Dendritic cell treated with granulocyte-macrophage colony-stimulating factor and Interleukin-4, amounts not matched to agents 40 ng/mL and 50 ng/mL, for 4 days (primary cell): ENCODE measurements around the gene MIER1.
"Not testable (repeated sequence)": the region's sequence is repeated elsewhere in the genome, so short reads cannot be mapped to it uniquely, and the experiment has no call there.

ENCODE experiments used
- H3K27ac Mint-ChIP-seq: one replicate; pipeline ENCODE4 v1.8.0; 2022; ENCODE audit warnings: mild to moderate bottlenecking, mixed read lengths
- H3K27me3 Mint-ChIP-seq: one replicate; pipeline ENCODE4 v1.8.0; 2022; ENCODE audit warnings: mild to moderate bottlenecking, mixed read lengths
- H3K36me3 Mint-ChIP-seq: one replicate; pipeline ENCODE4 v1.8.0; 2022; ENCODE audit warnings: low read depth, mixed read lengths
- H3K4me1 Mint-ChIP-seq: one replicate; pipeline ENCODE4 v1.8.0; 2022; ENCODE audit warnings: low read depth, mixed read lengths
- H3K4me3 Mint-ChIP-seq: one replicate; pipeline ENCODE4 v1.8.0; 2022; ENCODE audit warnings: mild to moderate bottlenecking, moderate library complexity, mixed read lengths
- H3K9me3 Mint-ChIP-seq: one replicate; pipeline ENCODE4 v1.8.0; 2022; ENCODE audit warnings: mixed read lengths
- intact Hi-C: fragments of 100-400 bp; cut with micrococcal nuclease; formaldehyde crosslinking; loops from one replicate; pipeline ENCODE4 v1.15.0; 2022

Gene MIER1

DNA sequence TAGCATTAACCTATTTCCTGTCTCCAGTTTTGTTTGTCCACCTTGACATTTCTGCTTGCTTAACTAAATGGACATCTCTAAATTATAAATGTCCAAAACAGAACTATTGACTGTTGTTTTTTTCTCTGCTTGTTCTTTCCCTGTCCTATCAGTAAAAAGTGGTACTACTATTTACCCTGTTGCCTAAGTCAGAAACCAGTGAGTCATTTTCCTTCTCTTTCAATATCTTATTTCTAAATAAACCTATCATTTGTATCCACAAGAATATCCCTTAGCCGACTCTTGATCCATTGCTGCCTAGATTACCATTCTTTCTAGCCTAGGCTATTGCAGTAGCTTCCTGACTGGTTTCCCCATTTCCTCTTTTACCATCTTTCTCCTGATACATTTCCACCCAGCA is 22.5 kb downstream of the MIER1 start:
- peaks cover 26% of the 10 kb centered on the region for H3K4me1 Mint-ChIP-seq
- H3K9me3 Mint-ChIP-seq = no peaks in the 10 kb centered on the region
- no peak overlapping the region for H3K27ac Mint-ChIP-seq
- intact Hi-C loops = no loop called here
- H3K27me3 Mint-ChIP-seq = no peaks in the 10 kb centered on the region
- H3K36me3 Mint-ChIP-seq = peaks cover 71% of the 10 kb centered on the region
- H3K4me3 Mint-ChIP-seq = no peak overlapping the region

DNA sequence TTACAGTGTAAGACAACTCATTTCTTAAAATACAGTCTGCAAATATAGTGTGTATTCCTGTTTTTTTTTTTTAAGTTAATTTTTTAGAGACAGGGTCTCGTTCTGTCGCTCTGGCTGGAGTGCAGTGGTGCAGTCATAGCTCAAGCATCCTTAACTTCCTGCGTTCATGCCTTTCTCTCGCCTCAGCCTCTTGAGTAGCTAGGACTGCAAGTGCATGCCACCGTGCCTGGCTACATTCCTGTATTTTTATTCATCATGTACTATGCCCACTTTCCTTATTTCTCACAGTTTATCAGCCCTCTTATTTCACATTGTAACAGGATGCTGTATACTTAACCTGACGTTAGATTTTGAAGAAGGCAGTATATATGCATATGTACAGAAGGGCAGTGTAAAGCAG is 26.7 kb downstream of the MIER1 start:
- peaks cover 86% of the 10 kb centered on the region for H3K36me3 Mint-ChIP-seq
- no peak overlapping the region for H3K27ac Mint-ChIP-seq
- no peaks in the 10 kb centered on the region for H3K27me3 Mint-ChIP-seq
- intact Hi-C loops = no loop called here
- no peaks in the 10 kb centered on the region for H3K9me3 Mint-ChIP-seq
- H3K4me3 Mint-ChIP-seq = no peak overlapping the region
- H3K4me1 Mint-ChIP-seq = peaks cover 13% of the 10 kb centered on the region

DNA sequence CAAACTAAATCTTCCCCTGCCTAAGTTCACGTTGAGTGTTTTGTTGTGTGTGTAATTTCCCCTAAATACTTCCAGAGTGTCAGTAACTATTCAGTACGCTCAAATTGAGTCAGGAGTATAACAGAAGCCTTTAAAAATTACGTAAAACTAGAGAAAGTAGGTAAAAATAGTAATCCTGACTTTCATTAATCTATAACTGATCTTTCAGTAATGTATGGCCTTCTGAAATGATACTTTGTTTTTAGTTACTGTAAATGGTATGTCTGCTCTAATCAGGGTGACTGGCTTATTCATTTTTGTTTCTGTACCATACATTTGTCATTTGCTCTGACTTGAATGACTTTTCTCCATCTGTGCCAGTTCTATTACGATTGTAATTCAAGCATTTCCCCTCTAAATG is 29.4 kb downstream of the MIER1 start:
- Mint-ChIP-seq H3K27ac (no peak overlapping the region), H3K27me3 (no peaks in the 10 kb centered on the region), H3K4me3 (no peak overlapping the region), H3K36me3 (peaks cover 83% of the 10 kb centered on the region), H3K9me3 (no peaks in the 10 kb centered on the region), H3K4me1 (no peaks in the 10 kb centered on the region)
- intact Hi-C loops = no loop called here

DNA sequence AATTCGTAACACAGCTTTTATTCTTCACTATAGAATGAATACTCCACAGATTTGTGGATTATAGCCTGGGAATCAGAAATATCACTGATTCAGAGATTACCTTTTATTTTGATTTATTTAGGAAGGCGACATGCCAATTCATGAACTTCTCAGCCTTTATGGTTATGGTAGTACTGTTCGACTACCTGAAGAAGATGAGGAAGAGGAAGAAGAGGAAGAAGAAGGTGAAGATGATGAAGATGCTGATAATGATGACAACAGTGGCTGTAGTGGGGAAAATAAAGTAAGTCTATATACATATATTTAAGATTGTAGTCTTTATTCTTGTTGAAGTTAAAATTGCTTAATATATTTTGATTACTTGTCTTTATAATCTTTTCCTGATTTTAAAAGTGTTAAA is 33.1 kb downstream of the MIER1 start:
- no peaks in the 10 kb centered on the region for H3K27me3 Mint-ChIP-seq
- H3K27ac Mint-ChIP-seq = no peak overlapping the region
- H3K36me3 Mint-ChIP-seq = peaks cover 84% of the 10 kb centered on the region
- no peak overlapping the region for H3K4me3 Mint-ChIP-seq
- H3K9me3 Mint-ChIP-seq = no peaks in the 10 kb centered on the region
- intact Hi-C loops = no loop called here
- no peaks in the 10 kb centered on the region for H3K4me1 Mint-ChIP-seq

DNA sequence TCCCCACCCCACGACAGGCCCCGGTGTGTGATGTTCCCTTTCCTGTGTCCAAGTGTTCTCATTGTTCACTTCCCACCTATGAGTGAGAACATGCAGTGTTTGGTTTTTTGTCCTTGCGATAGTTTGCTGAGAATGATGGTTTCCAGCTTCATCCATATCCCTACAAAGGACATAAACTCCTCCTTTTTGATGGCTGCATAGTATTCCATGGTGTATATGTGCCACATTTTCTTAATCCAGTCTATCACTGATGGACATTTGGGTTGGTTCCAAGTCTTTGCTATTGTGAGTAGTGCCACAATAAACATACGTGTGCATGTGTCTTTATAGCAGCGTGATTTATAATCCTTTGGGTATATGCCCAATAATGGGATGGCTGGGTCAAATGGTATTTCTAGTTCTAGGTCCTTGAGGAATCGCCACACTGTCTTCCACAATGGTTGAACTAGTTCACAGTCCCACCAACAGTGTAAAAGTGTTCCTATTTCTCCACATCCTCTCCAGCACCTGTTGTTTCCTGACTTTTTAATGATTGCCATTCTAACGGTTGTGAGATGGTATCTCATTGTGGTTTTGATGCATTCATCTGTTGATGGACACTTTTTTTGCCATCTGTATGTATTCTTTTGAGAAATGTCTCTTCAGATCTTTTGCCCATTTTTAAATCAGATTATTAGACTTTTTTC is 41.5 kb downstream of the MIER1 start:
- intact Hi-C loops, H3K27ac Mint-ChIP-seq, H3K27me3 Mint-ChIP-seq, H3K4me1 Mint-ChIP-seq, H3K4me3 Mint-ChIP-seq, H3K9me3 Mint-ChIP-seq: not testable (repeated sequence)
- peaks cover 97% of the 10 kb centered on the region for H3K36me3 Mint-ChIP-seq

DNA sequence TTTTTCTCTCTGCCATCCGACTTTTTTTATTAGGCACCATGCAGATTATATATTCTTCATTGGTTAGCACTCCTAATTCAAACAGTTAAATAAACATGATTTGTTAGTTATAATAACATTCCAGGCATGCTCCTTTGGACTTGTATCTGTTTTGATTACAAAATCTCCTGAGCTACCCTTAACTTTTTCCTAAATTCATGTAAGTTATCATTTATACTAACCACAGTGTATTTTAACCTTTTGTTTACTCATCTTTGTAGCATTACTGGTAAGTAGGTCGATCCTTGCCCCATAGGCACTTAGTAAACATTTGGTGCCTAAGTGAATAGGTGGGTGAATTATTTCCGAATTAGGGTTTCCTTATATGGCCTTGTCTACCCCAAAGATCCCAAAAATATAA is 43.8 kb downstream of the MIER1 start:
- Mint-ChIP-seq H3K27me3 (no peaks in the 10 kb centered on the region), H3K4me1 (no peaks in the 10 kb centered on the region), H3K9me3 (no peaks in the 10 kb centered on the region), H3K36me3 (peaks cover 87% of the 10 kb centered on the region), H3K4me3 (no peak overlapping the region), H3K27ac (no peak overlapping the region)
- intact Hi-C loops = no loop called here

DNA sequence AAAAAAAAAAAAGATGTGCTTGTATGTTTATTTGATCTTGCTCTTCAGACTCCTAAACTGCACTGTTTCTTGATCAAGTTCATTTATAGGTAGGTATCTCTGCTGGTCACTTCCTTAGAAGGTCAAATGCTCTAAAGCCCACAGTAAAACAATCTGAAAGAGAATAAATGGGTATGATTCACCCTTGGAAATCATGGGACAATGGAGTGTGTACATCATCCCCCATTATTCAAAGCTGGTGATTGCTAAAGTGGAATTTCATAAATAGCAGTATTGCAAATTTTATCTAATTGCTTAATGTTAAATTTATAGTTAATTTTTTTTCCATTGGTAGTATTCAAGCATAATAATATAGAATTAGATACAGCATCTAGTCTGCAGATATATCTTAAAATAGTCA is 53.4 kb downstream of the MIER1 start:
- Mint-ChIP-seq H3K9me3 (no peaks in the 10 kb centered on the region), H3K27me3 (no peaks in the 10 kb centered on the region), H3K36me3 (peaks cover 69% of the 10 kb centered on the region), H3K27ac (no peak overlapping the region), H3K4me3 (no peak overlapping the region), H3K4me1 (no peaks in the 10 kb centered on the region)
- intact Hi-C loops = loop anchor here (10.0 kb wide), 1 partner anchor 213 kb away; no protein-coding TSS in a partner anchor

DNA sequence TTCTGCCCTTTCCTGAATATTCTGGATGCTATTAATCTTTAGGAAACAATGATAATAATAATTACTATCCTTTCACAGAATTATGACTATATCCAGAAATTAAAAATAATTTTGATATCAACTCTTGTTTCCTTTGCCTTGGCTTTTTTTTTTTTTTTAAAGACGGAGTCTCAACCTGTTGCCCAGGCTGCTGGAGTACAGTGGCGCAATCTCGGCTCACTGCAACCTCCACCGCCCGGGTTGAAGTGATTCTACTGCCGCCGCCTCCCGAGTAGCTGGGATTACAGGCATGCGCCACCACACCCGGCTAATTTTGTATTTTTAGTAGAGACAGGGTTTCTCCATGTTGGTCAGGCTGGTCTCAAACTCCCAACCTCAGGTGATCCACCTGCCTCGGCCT is 54.8 kb downstream of the MIER1 start:
- not testable (repeated sequence) for H3K27me3 Mint-ChIP-seq, H3K4me3 Mint-ChIP-seq, H3K27ac Mint-ChIP-seq, H3K4me1 Mint-ChIP-seq, H3K9me3 Mint-ChIP-seq
- intact Hi-C loops = loop anchor here (10.0 kb wide), 1 partner anchor 215 kb away; no protein-coding TSS in a partner anchor
- H3K36me3 Mint-ChIP-seq = peaks cover 76% of the 10 kb centered on the region

DNA sequence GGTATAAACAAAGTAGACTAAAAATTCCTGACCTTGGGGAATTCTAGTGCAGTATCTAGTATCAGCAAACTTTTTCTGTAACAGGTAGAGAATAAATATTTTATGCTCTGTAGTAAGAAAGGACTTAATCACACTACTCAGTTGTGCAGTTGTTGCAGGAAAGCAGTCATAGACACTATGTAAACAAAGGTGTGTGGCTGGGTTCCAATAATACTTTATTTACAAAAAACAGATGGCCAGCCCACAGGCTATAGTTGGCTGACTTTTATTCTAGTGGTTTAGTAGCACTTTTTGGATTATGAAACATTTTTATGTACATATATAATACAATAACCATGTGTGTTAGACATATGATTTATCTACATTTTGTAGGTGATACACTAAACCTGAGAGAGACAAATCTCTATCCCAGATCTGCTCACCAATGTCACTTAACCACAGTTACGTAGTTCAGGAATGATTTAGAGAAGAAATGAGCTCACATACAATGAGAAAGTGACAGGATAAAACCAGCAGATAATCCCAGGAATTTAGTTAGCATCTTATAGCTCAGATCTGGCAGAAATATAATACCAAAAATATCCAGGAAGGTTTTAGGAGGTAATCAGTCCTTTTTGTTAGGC is 56.1 kb downstream of the MIER1 start:
- H3K36me3 Mint-ChIP-seq = peaks cover 73% of the 10 kb centered on the region
- H3K9me3 Mint-ChIP-seq = no peaks in the 10 kb centered on the region
- no peak overlapping the region for H3K4me3 Mint-ChIP-seq
- intact Hi-C loops = no loop called here
- H3K27me3 Mint-ChIP-seq = no peaks in the 10 kb centered on the region
- H3K27ac Mint-ChIP-seq = no peak overlapping the region
- no peaks in the 10 kb centered on the region for H3K4me1 Mint-ChIP-seq

DNA sequence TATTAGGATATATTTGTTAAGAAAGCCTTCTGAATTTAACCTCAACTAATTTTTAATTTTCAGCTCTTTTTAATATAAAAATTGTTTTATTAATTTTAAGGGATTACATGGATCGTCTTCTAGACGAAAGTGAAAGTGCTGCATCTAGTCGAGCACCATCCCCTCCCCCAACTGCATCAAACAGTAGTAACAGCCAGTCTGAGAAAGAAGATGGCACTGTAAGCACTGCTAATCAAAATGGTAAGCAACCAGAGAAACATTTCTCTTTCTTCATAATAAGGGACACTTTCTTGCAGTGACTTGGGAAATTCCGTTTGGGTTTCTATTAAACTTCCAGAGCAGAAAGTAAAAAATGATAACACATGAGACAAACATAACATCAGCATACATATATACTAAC is 56.9 kb downstream of the MIER1 start:
- no peak overlapping the region for H3K4me3 Mint-ChIP-seq
- intact Hi-C loops = no loop called here
- H3K9me3 Mint-ChIP-seq = no peaks in the 10 kb centered on the region

DNA sequence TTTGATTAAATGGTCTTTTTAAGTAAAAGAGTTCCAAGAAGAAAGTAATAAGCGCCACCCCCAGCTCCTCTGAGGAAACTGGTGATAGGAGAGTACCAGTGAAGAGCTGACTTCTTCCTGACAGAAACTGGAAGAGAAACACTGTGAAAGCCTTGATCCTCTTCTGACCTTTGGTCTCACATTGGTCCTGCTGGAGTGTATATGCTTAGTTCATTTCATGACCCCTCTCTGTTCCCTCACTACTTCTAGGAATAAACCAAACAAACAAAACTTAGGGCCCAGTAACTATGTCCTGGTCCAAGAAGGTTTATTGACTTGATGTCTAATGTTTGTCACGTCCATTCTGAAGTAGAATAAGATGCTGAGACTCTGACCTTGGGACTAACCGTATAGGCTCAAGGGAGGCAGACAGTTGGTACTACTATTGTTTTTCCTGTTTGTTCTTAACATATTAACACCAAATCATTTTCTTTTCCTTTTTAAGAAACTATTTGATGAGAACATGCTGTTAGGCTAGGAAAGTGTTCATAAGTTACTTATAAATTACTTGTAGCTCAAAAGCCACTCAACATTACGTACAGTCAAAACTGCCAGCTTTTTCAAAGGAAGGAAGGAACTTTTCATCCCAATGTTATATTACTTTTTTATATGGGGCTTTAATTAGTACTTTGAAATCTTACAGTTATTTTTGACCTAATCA is 57.9 kb downstream of the MIER1 start:
- intact Hi-C loops = no loop called here
- H3K27me3 Mint-ChIP-seq = no peaks in the 10 kb centered on the region
- no peaks in the 10 kb centered on the region for H3K4me1 Mint-ChIP-seq
- H3K4me3 Mint-ChIP-seq = no peak overlapping the region
- H3K36me3 Mint-ChIP-seq = peaks cover 72% of the 10 kb centered on the region
- H3K27ac Mint-ChIP-seq = no peak overlapping the region
- no peaks in the 10 kb centered on the region for H3K9me3 Mint-ChIP-seq

More for the DNA sequence above, 56.9 kb downstream of the MIER1 start:
- Mint-ChIP-seq H3K27ac (no peak overlapping the region), H3K27me3 (no peaks in the 10 kb centered on the region), H3K4me1 (no peaks in the 10 kb centered on the region), H3K36me3 (peaks cover 77% of the 10 kb centered on the region)

DNA sequence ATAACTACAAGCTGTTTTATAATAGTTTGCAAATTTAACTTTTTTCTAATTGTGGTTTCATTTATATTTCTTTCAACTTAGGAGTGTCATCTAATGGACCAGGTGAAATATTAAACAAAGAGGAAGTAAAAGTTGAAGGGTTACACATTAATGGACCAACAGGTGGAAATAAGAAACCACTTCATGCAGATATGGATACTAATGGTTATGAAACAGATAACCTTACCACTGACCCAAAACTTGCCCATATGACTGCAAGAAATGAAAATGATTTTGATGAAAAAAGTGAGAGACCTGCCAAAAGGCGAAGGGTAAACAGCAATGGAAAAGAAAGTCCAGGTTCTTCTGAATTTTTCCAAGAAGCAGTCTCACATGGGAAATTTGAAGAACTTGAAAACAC is 59.7 kb downstream of the MIER1 start:
- intact Hi-C loops = no loop called here
- Mint-ChIP-seq H3K27me3 (no peaks in the 10 kb centered on the region), H3K27ac (no peak overlapping the region), H3K4me3 (no peak overlapping the region), H3K36me3 (peaks cover 76% of the 10 kb centered on the region), H3K9me3 (no peaks in the 10 kb centered on the region), H3K4me1 (no peaks in the 10 kb centered on the region)

DNA sequence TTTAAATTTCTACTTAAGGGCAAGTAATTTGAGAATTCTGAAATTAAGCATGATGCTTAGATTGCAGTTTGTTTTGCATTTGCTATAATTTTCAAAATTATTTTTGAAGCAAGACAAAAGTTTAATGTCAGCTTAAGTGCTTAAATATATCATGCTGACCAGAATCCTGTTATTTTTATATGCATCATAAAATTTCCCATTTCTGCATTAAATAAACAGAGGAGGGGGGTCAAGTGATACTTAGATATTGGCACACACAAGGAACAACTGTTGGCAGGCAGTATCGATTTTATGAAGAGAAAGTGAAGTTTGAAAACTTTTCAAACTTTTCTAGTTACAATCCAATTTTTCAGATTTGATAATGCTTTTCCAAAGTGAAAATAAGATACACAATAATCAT is 61.0 kb downstream of the MIER1 start:
- H3K27ac Mint-ChIP-seq = no peak overlapping the region
- intact Hi-C loops = no loop called here
- H3K27me3 Mint-ChIP-seq = no peaks in the 10 kb centered on the region
- H3K9me3 Mint-ChIP-seq = no peaks in the 10 kb centered on the region
- no peak overlapping the region for H3K4me3 Mint-ChIP-seq
- peaks cover 80% of the 10 kb centered on the region for H3K36me3 Mint-ChIP-seq
- no peaks in the 10 kb centered on the region for H3K4me1 Mint-ChIP-seq

DNA sequence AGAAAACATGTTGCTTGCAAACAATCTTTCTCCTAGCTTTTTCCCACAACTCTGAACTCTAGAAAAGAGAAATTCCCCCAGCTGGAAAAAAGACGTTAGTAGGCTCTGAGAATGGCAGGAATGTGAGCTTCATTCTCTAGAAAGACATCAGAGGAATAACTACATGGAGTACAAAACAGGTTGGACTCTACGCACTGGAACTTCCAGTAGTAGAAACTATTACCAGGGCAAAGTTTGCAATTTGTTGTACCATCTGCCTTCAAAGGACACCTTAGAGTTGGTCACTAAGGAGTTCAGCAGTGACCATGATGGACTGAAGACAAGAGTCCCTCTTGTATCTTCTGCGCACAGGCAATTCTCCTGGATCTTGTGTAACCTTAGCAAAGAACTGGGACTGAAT is 68.3 kb downstream of the MIER1 start:
- Mint-ChIP-seq H3K9me3 (no peaks in the 10 kb centered on the region), H3K27me3 (no peaks in the 10 kb centered on the region), H3K27ac (no peak overlapping the region), H3K36me3 (peaks cover 35% of the 10 kb centered on the region), H3K4me3 (no peak overlapping the region), H3K4me1 (no peaks in the 10 kb centered on the region)
- intact Hi-C loops = no loop called here
